HG02870 (cell line): ENCODE data around the gene RPS6KC1.
"Not testable (repeated sequence)": the region's sequence is repeated elsewhere in the genome, so short reads cannot be mapped to it uniquely, and the experiment has no call there.

Experiments used
- ATAC-seq: cut with Tn5 transposase; IDR thresholded peaks from one replicate; pipeline ENCODE4 v1.9.1; 2021; ENCODE audit warnings: mild to moderate bottlenecking, moderate library complexity; ENCODE audit not compliant: unreplicated experiment

RPS6KC1 gene

GRCh38 chr1:213274140-213274539 is 223.1 kb downstream of the RPS6KC1 start:
- no peak for ATAC-seq

DNA sequence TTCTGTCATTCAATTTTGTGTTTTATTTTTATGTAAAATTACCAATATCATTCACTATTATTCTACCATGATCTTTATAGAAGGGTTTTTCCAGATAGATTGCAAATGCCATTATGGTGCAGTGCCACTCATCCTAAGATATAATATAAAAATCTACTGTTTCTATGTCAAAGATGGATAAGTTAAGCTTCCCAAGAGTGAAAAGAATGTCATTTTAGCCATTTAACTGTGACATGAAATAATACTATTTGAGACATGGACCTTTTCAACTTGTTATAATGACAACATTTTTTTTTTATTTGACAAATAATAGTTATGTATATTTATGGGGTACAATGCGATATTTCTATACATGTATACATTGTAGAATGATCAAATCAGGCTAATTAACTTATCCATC is 224.3 kb downstream of the RPS6KC1 start:
- no peak for ATAC-seq

DNA sequence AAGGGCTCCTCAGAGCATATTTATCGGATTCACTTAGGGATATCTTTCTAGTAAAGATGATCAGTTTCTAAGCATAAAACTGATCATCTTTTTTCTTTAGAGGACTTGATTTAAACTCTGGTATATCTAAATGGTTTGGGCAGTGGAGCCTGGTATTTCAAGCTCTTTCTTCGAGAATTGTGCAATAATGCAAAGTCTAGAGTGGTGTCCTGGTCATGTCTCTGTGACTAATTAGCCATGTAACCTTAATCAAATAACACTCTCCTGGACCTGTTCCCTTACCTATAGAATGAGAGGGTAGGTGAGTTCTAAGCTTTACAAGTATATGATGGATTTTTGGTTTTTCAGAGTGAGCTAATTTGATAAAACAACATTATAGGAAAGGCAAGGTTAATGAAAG is 225.2 kb downstream of the RPS6KC1 start:
- ATAC-seq, result no peak

- ATAC-seq, result no peak
Observed at GRCh38 chr1:213277036-213277435, 226.0 kb downstream of the RPS6KC1 start.

DNA sequence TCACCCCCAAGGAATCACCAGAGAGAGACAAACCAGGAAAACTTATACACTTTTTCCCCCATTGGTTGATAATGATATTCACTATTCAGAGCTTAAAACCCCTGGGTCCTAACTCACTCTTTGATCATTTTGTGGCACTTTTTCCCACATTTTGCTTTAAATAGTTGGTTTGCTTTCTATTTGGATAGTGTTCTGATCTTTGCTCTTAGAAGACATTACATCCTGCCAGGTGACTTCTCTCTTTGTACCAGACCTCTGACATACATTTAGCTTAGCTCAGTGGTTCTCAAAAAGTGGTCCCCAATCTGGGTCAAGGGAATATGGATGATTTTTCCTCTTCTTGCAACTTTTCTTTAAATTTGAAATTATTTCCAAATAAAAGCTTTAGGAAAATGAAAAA is 228.4 kb downstream of the RPS6KC1 start:
- no peak for ATAC-seq

DNA sequence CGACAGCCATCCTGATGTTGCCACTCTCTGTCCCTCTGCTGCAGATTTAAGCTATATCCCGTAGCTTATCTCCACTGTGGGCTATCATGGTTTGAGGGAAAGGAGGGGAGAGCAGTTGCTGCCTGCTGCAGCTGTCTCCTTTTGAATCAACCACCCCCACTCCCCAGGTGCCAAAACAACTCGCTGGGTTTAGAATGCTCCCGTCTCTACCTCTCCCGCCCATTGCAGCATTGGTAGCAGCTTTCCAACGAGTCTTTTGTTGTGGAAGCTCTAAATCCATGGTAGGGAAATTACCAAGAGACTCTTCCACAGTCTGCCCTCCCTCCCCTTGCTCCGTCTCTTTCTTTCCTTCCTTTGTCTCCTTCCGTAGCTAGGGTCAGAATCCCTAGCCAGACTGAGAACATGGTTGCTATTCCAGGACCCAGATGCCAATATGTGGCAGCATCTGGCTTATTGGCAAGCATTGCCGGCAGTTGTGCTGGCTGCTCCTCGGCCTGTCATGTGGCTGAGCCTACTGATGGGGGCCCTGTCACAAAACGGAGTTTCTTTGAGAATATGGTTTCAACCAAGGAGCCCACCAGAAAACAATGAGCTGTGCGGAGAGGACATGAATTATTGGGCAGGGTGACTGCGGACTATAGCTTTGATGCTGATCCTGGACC is 230.7 kb downstream of the RPS6KC1 start:
- ATAC-seq, result no peak

- no peak for ATAC-seq
Observed at GRCh38 chr1:213284626-213285025, 233.6 kb downstream of the RPS6KC1 start.

DNA sequence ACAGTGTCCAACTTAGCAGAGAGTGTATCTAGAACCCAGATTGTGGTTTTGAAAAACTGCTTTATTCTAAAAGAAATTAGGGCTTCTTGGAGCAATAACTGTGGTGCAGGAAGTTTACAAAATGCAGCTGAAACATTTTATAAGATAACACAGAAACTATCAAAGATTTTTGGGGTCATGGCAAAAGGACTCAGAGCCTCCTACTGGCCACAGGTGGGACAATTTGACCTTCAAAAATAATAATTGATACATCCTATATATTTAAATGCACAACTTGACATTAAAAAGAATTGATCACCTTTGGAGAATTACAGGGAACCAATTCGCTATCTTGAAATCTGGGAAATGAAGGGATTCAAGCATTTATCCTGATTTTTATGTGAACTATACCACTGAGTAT is 235.2 kb downstream of the RPS6KC1 start:
- no peak for ATAC-seq

DNA sequence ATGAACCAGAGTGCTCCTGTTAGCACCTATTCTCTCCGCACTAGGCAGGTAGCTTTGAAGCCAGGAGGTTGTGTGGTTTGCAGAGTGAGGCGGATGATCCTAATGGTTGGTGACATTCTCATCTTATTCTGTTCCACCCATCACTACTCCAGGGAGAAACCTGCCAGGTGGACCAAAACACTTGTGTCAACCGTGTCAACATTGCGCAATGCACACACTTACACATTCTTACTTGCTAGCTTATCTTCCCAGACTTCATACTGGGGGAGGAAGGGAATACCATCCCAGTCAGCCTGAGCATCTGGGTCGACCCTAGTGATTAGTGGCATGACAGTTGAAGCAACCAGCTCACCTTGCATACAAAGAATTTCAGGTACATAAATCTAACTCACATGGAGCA is 236.9 kb downstream of the RPS6KC1 start:
- ATAC-seq, result no peak

GRCh38 chr1:213291526-213291925 is 240.5 kb downstream of the RPS6KC1 start:
- ATAC-seq, result no peak

DNA sequence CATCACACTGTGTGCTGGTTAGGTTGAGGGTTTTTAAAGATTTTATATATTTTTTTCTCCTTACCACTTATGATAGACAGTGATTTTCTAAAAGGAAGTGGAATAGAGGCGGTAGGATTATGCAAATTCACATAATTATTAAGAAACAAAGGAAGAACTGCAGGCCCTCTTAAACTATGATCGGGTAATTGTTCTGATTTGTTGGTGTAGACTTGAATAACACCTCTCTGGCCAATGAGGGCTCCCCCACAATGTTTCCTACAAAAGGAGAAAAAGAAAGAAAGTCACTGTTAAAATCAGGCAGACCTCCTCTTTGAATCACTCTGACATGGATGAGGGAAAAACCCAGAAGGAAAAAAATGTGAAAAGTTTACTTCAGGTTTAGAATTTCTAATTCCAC is 241.6 kb downstream of the RPS6KC1 start:
- no peak for ATAC-seq

GRCh38 chr1:213295860-213296259 is 244.8 kb downstream of the RPS6KC1 start:
- no peak for ATAC-seq

- no peak for ATAC-seq
Observed at GRCh38 chr1:213296558-213296957, 245.5 kb downstream of the RPS6KC1 start.

DNA sequence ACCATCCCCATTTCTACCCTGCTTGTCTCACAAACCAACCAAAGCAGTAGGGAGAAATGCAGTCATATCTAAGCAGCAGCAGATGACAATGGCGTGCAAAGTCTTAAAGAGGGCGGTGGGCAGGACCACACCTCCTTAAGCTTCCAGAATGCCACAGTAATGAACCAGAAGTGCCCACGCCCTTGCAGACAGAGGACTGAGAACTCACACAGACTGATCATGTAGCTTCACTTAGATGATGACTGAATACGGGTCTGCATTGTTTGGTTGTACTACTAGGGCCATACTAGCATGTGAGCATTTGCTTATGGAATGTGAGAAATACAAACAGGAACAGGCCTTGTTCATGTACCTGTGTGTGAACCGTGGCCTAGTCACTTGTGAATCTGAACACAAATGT is 246.0 kb downstream of the RPS6KC1 start:
- no peak for ATAC-seq

DNA sequence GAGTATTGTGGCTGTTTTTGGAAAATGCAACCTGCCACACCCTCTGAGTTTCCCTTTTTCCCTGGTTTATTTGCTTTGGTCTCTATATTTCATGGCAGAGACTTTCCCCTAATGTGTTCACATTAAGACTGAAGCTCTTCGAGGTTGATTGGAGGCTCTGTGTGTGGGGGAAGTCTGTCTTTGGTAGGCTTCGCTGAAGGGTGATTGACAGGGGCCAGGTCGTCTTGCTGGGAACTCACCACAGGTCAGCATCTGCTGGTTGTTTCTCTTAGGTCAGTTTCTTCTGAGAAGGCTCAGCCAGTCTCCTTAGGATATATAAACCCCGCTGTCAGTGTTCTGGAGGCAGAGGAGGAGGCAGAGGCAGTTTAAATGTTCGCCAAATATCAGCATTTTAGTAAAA is 249.4 kb downstream of the RPS6KC1 start:
- ATAC-seq, result no peak

DNA sequence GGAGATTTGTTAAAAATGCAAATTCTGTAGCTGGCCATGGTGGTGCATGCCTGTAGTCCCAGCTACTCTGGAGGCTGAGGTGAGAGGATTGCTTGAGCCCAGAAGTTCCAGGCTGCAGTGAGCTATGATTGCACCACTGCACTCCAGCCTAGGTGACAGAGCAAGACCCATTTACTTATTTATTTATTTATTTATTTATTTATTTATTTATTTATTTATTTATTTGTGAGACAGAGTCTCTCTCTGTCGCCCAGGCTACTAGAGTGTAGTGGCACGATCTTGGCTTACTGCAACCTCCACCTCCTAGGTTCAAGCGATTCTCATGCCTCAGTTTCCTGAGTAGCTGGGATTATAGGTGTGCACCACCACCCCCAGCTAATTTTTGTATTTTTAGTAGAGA is 250.5 kb downstream of the RPS6KC1 start:
- not testable (repeated sequence) for ATAC-seq

- no peak for ATAC-seq
Observed at GRCh38 chr1:213303286-213303685, 252.2 kb downstream of the RPS6KC1 start.

DNA sequence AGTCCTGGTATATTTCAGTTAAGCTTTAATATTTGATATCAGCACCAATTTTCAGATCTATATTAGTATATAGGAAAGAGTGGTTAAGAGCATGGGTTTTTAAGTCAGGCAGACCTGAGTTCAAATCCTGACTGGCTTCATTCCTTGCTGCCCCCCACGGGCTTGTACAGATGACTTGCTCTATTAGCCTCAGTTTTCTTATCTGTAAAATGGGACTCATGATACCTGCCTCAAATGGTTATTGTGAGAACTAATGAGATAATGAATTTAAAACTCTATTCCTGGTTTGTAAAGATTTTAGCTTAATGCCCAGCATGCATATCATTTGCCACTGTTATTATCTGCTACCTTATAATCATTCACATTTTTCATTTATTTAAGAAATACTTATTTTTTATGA is 264.5 kb downstream of the RPS6KC1 start:
- no peak for ATAC-seq

DNA sequence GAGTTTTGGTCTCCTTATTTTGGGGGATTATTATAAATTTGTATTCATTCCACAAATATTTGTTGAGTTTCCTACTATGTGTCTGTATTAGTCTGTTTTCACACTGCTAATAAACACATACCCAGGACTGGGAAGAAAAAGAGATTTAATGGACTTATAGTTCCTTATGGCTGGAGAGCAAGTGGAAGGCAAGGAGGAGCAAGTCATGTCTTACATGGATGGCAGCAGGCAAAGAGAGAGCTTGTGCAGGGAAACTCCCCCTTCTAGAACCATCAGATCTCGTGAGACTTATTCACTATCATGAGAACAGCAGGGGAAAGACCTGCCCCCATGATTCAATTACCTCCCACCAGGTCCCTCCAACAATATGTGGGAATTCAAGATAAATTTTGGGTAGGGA is 267.4 kb downstream of the RPS6KC1 start:
- not testable (repeated sequence) for ATAC-seq

DNA sequence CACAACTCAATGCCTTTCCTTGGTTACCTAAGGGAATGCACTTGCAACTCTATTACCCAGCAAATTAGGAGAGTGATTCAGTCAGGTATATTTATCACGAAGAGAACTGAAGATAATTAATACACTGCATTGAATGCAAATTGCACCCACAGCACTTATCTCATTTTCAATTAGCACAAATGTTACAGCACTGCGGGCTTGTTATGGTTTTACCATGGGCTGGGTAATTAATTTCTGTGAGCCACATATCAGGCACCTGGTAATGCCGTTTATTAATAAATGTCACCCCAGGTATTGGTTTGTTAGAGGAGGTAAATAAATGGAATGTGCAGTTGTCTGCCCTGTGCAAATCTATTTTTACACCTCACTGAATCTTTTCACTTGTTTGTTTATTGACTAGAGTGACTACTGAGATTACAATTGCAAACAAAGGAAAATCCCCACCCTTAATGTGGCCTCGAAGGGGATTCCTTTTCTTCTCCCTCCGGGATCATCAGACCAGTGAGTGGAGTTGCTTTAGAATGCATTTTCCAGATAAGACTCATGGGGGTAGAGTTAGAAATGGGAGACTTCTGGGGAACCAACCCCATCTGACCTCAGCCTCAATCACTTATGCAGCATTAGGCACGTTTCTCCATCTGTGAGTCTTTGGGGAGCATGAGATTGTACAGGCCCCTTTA is 269.3 kb downstream of the RPS6KC1 start:
- no peak for ATAC-seq
